ENCODE results near the gene FMNL3.
A peak's percentile ranks its signal among the peaks of the same experiment; 100 is the strongest.

The FMNL3 gene

DNA sequence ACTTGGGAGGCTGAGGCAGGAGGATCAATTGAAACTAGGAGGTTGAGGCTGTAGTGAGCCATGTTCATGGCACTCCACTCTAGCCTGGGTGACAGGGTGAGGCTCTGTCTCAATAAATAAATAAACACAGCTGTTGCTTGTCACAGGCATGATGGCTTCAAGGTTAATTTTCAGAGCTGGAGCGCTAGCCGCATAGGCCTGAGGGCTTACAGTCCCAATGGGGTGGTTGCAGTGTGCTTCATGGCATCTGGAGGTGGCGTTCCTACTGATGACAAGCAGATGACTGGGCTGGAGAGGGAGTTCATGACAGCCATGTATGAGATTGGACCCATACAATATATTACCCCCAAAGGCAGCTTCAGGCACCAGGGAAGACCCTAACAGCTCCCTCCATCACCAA, 1.6 kb upstream of the FMNL3 start:
- no peak for DNase-seq (ENCODE audit: low read depth)

DNA sequence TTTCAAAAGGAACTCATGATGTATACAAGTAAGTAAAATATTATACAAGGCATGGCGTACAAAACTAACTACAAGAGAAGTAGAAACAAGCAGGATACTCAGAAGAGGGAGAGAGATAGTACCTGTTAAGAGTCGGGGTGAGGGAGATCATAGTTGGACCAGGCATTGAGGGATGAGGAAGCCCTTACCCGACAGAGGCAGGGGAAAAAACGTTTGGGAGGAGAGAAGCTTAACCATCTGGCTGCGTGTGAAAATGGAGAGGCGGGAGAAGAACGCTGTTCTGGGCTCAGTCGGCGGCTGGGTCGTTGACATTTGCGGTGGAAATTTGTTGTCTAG, 575 bp upstream of the FMNL3 start:
- DNase-seq (ENCODE audit: low read depth): no peak

DNA sequence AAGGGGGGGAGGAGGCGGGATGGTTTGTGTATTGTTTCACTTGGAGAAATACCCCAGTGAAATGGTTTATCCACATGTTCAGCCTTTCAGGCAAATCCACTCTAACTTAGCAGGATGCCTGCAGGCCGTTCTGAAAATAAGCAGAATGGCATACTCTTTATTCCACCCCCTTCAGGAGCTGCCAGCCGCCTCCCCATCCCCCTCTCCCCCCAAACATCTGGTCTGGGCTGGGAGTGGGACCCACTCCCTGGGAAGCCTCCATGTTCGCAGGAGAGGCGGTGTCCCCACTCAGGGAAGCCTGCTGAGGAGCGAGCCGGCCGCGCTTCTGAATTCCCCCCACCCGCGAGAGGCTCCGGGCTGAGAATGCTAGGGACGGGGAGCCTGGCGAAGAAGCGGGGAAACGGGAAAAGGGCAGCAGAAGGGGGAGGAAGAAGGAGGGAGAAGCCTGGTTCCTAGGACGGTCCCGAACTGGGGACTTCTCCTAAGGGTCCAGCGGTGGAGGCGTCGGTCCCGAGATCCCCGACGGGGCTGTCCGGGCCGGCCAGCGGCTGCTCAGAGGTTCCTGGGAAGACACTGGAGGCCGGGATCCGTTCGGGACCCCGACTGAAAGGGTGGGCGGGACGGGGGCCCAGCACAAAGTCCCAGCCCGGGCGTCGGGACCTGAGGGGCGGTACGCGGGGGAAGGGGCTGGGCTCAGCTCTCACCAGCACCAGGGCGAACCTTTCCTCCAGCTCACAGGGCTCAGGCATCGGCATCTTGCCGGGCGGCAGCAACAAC, 666 bp downstream of the FMNL3 start:
- DNase-seq (ENCODE audit: low read depth): no peak

DNA sequence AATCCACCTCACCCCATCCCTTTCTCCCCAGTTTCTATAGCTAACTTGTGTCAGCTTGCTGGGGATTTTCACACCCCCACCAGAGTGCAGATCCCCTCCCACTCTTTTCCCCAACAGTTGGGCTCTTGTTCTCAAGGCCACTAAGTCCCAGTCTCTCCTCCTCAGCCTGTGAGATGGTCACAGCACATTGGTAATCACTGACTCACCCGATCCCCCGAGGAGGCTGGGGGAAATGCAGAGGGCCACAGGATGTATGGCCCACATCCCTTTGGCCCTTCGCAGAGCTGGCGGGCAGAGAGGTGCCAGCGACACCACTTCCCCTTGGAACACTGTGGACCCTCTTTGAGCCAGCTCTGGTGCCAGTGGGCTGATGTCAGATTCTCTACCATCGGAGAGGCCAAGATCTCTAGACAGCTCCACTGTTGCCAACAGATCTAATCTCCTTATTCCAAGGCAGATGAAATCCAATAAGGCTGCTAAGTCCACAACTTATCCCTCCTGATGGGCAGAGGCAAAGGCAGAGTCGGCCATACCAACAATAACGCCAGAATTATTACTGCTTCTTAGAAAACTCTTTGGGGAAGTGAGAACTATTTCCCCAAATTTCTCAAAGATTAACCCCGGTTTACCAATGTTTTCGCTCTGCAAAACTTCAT, 1.6 kb downstream of the FMNL3 start:
- no peak for DNase-seq (ENCODE audit: low read depth)

DNA sequence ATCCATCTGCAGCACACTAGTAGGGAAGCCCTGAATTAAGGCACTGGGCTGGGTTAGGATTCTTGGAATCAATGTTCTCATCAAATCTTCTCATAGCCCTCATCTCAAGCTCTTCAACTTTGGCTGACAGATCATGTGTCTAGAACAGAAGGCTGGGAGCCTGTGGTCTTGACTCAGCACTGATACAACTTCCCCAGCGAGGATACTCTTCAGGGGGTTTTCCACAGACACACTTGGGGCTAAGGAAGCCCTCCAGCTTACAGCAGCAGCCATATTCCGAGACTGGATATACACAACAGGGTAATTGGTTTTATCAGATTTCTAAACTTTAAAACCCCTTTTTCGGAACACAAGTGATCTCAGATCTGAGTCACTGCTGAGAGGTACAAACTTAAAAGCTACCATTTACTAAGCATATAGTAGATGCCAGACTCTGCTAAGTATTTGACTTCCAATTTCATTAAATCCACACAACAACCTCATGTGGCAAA, 3.5 kb downstream of the FMNL3 start:
- DNase-seq (ENCODE audit: low read depth): peak; percentile 55

DNA sequence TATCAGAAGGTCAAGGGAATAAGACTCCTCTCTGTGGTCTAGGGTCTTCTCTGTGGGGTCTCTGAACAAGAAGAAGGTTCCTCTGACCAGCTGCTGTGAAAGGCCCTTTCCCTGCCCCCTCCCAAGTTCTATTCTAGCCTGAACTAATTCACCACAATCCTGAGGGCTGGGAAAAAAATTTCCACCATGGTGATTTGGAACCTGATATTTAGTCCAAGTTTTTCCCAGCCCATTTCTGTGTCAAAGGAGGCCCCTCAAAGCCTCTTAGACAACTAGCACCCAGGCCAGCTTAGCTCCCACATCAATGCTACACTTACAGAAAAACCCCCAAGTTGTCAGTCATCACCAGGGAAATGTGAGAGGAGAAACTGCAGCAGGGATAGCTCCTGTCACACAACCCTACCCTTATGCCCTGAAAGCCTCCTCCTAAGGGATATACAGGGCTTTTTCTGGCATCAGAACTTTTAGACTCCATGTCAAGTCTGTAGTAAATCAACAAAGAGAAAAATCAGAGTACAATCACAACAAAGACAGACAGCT, 4.5 kb downstream of the FMNL3 start:
- no peak for DNase-seq (ENCODE audit: low read depth)

DNA sequence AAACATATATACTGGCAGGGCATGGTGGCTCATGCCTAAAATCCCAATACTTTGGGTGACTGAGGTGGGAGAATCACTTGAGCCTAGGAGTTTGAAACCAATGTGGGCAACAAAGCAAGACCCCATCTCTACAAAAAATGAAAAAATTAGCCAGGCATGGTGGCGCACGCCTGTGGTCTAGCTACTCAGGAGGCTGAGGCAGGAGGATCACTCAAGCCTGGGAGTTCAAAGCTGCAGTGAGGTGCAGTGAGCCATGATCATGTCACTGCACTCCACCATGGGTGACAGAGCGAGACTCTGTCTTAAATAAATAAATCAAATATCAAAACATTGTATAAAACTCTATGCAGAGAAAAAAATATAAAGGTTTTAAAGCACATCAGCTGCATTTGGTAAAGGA, 5.2 kb downstream of the FMNL3 start:
- DNase-seq (ENCODE audit: low read depth): no peak

DNA sequence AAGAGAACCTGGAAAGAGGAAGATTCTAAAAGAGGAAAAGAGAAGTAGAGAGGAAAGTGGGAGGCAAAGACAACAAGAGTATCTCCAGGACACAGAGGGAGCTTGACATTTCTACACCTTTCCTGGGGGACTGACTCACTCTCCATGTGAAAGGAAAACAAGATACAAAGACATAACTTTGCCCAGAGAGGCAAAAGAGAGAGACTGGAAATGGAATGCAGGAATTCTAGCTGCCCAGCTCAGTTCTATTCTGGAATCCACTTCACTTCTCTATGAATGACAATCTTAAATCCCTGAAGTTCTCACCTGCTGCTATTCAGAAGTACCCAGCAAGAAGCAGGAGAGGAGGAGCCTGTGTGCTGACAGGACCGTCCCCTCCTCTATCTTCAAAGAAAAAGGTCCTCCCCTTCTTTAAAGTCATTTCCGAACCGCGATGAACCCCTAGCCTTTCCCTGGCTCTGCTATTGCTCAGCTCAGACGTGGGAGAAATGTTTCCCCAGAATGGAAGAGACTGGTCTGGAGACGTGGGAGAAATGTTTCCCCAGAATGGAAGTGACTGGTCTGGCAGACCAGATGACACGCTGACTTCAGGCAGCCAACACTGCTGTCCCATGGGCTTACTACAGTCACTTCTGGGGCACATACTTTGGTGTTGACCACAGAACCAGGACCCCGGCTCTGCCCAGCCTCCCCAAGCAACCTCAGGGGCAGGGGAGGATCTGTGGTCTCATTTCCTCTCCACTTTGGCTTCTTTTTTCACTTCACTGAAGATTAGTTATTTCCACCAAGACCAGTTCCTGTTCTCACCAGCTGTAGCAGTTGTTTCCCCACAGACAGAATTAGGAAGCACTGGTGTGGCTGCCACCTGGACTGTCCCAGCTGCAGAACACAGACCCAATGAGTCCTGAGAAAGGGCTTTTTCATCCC, 8.3 kb downstream of the FMNL3 start:
- no peak for DNase-seq (ENCODE audit: low read depth)

DNA sequence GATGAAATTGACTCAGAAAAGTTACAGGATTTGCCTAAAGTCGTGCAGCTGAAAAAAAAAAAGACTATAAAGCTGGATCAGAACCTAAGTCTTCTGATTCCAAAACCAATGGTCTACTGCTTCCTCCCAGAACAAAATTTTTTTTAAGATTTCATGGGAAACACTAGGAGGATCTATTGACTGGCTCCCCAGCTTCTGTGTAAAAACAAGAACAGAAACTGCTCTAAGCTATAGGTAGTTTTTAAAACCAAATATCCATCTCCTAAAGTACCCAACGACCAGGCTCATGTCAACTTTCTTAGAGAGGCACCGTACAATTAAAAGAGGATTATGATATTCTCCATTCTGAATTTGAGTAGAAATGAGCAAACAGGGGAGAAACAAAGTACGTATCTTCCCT, 9.4 kb downstream of the FMNL3 start:
- no peak for DNase-seq (ENCODE audit: low read depth)

DNA sequence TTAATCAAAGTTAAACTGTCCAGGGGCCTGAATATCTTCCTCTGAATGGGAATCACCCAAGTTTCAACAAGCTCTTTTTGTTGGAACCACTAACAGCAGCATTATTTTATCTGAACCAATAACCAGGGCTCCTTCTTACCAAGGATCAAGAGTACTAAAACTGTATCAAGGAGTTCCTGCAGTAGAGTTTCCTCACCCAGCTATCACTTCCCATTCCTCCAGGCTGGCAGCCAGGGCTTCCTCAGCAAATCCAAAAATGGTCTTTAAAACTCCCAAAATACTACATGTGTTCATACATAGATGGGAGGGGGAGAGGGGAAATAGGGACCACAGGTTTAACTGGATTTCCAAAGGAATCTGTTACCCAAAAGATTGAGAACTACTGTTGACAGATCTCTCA, 10.5 kb downstream of the FMNL3 start:
- no peak for DNase-seq (ENCODE audit: low read depth)

DNA sequence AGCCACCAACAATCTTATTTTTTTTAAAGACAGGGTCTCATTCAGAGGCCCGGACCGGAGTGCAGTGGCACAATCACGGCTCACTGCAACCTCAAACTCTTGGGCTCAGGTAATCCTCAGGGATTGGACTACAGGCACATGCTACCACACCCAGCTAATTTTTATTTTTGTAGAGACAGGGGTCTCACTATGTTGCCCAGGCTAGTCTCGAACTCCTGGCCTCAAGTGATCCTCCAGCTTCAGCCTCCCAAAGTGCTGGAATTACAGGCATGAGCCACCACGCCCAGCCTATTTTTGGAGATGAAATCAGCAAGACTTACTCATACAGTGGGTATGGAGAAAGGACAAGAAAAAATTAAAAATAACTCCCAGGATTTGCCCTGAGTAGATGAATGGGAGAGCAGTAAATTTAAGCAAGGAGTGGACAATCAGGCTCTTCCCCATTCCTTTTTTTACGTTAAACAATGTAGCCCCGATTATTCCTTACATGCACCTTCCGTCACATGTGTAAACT, 13.2 kb downstream of the FMNL3 start:
- DNase-seq (ENCODE audit: low read depth): no peak

DNA sequence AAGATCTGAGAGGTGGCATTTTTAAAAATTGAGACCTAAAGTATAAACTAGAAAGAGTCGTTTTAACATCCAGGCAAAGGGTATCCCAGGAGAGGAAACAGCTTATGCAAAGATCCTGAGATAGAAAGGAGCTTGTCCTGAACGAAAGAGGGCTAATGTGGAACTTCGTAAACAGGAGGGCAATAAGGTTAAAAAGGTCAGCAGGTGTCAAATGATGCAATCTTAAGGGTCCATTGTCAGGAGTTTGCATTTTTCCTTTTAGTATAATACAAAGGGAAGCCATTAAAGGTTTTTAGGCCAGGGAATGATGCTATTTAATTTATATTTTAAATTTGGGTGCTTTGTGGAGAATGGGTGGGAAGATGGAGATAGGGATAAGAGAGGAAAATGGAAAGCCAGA, 14.4 kb downstream of the FMNL3 start:
- no peak for DNase-seq (ENCODE audit: low read depth)

DNA sequence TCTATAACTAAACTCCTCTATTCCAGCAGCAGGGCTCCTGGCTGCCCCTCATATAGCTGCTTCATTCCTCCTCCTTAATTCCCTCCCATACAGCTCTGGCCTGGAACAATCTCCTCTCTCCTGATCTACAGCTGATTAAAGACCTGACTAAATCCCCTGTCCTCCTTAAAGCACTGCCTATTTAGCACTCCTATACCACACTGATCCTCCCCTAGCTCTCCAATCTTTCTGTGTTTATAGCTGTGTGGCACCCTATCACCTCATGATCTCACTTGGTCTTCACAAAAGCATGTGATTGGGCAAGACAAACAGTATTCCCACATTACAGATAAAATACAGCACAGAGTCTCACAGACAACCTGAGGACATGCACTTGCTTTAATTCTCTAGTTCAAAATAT, 17.4 kb downstream of the FMNL3 start:
- DNase-seq (ENCODE audit: low read depth): no peak

DNA sequence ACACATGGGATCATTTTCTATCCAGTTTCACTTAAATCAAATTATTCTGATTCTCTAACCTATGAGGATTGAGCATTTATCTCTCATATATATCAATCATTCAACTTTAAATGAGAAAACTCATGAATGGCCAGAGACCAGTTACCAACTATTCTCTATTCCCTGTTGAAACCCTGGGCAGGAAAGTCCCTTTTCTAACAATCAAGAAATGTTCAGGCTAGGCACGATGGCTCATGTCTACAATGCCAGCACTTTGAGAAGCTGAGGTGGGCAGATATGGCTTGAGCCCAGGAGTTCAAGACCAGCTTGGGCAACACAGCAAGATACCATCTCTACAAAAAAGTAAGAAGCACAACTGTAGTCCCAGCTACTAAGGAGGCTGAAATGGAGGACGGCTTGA, 18.0 kb downstream of the FMNL3 start:
- no peak for DNase-seq (ENCODE audit: low read depth)

DNA sequence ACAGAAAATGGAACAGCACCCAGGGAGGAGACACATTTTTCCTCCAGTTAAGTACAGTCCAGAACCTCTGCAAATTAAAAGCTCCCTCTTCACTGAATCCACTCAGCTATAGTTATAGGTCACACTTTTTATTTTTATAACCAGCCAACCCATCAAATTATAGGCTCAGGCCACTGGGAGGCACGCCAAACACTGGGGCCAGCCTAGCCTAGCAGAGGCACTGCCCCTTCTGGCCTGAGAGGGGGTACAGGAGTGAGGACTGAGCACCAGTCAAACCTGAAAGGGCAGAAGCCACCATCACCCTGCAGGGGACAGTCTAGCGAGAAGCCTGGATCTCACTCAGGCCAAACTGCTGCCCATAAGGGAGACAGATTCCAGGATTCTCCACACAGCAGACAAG, 19.3 kb downstream of the FMNL3 start:
- no peak for DNase-seq (ENCODE audit: low read depth)

DNA sequence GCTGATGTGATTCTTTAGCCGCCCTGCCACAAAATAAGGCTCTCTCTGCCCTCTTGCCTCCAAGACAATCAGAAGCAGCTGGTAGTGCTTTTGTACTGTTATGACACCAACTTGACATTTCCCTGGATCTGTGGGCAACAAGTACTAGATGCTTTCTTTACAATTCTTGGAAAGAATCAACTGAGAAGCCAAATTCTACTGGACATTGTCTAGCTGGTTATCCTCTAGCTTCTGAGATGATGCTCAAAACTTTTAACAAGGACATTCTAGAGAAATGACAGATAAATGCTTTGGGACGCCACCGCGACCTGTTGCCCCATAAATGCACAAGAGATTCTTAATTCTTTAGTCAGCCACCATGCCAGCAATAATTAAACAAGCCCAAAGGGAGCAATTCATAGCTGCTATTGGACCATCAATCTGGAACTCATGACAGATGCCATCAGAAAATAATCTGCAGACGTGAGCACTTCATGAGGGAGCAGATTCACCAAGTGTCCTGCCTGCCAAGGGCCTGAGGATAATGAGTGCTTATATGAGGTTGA, 22.8 kb downstream of the FMNL3 start:
- DNase-seq (ENCODE audit: low read depth): no peak

DNA sequence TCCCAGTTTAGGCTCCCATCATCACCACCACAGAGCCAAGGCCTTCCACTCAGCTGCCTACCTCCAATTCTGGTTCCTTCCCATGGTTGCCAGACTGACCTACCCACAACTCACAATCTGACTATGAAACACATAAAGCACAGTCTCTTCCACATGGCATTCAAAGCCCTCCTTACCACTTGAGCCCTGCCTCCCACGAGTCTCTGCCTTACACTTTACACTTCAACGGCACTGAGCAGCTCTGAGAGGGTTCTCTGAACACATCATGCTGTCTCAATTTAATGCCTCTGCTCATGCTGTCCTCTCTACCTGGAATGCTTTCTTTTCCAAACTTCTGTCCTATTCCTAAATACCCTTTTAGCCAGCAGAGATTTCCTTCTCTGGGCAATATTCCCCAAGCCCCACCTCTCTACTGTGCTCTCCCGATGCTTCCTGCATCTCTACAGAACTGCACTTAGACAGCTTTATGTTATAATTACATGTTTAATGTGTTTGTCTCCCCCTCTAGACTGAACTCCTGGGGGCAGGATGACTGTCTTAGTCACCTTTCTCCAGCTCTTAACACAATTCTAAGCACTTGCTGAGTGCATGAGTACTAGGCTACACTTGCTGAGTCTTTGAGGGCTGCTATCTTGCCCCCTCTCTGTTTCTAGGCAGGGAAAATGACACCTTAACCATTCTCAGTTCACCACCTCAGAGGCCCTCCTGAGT, 23.5 kb downstream of the FMNL3 start:
- no peak for DNase-seq (ENCODE audit: low read depth)

DNA sequence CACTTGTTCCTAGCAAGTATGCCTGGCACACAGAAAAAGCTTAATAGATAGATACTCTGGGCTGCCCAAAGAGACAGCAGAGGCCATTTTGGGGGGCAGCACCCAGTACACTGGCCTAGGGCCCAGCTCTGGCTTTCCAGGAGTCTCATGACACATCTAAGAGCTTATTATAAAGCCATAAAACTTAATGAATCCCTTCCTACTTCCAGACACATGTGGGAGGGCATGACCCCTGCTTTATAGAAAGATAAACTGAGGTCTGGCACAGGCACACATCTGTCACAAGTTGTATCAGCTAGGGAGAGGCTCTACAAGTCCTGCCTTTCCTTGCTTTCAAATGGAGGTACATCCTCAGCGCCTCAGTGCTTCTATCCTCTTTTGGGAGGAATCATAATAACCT, 27.1 kb downstream of the FMNL3 start:
- no peak for DNase-seq (ENCODE audit: low read depth)

DNA sequence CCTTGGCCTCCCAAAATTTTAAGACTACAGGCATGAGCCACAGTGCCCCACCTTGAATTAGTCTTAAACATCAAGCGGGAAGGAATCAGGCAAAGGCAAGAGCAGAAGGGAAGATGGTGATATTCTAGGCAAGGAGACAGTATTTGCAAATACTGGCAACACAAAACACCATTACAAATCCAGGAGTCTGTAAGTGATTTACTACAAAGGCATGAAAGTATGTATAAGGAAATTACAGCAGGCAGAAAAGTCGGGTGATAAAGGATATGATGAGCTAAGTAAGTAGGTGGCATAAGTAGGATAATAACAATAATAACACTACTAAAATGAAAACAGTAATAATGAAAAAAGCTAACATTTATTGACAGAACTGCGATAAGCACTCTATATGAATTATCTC, 28.5 kb downstream of the FMNL3 start:
- DNase-seq (ENCODE audit: low read depth): no peak

DNA sequence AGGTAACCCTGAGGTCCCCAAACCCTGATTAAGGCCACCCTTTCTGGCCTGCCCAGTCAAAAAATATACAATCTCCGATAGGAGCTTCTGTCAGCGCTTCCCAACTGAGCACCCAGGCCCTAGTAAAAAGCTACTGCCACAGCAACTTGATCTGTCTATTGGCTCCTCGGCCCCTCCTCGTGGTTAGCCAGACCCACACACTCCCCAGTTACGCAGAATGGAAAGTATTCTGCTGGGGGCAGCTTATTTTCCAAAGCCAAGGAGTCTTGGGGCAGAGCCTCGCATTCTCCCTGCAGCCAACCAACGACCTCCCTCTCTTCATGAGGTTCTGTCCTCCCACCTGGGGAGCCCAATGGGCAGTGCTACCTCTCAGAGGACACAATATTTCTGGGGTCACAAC, 32.1 kb downstream of the FMNL3 start:
- DNase-seq (ENCODE audit: low read depth): no peak

DNA sequence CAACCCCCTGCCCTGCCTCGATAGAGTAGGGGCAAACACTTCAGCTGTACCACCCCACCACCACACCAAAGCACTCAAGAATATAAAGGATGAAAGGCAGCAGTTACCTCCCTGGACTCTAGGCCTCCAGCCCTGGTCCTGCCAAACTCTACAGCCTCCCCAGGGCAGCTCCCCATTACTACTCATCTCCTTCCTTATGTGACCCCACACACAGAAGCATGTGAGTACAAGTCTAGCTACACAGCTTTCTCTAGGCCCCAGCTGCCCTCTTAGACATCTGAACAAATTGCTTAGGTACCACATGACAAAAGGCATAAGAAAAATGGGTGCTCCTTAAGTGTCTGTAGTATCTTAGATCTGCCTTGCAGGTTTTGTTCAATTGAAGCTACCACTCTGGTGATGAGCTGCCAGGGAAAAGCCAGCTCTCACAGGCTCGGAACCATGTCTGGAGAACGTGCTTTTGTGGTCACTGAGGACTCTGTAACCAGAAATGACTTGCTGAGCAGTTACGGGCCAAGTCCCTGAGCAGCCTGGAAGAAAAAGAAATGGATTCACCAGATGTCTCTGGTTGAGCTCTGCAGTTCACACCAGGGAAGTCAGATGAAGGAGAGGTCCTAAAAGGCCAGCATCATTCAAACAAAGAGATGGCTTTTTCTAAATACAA, 32.8 kb downstream of the FMNL3 start:
- DNase-seq (ENCODE audit: low read depth): no peak

All from activated T-cell treated with anti-CD3 and anti-CD28 coated beads for 24 hours (primary cell).